ENCODE results near the gene DPP4.

- TF ChIP-seq, protein P1, sequence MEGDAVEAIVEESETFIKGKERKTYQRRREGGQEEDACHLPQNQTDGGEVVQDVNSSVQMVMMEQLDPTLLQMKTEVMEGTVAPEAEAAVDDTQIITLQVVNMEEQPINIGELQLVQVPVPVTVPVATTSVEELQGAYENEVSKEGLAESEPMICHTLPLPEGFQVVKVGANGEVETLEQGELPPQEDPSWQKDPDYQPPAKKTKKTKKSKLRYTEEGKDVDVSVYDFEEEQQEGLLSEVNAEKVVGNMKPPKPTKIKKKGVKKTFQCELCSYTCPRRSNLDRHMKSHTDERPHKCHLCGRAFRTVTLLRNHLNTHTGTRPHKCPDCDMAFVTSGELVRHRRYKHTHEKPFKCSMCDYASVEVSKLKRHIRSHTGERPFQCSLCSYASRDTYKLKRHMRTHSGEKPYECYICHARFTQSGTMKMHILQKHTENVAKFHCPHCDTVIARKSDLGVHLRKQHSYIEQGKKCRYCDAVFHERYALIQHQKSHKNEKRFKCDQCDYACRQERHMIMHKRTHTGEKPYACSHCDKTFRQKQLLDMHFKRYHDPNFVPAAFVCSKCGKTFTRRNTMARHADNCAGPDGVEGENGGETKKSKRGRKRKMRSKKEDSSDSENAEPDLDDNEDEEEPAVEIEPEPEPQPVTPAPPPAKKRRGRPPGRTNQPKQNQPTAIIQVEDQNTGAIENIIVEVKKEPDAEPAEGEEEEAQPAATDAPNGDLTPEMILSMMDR (IDR thresholded peaks at IDR 0.05): no peak
- no peak for TF ChIP-seq POLR2A (IDR thresholded peaks at IDR 0.05)
Observed at GRCh38 chr2:161994761-161995520, 79.1 kb downstream of the DPP4 start.
